Astrocyte (in vitro differentiated cells and primary cell): ENCODE results near the gene EFL1. TPM values are rescaled to one million over a fixed set of nuclear protein-coding genes. Genes with fewer than 3 reads are reported as not detected.

ENCODE experiments used
- DNase-seq: peaks from one replicate; pipeline ENCODE4 v3.0.0-alpha.2; 2010; ENCODE audit warnings: low read depth
- FAIRE-seq: peaks from 2 replicates; lab custom pipeline; 2011; peaks lifted over from hg19 to GRCh38; lab: Jason Lieb, UNC
- H2AFZ ChIP-seq: 2 replicates; pipeline ENCODE4 v1.6.0; 2012; ENCODE audit warnings: low read depth, low read length, inconsistent platforms
- H3K27ac ChIP-seq: 2 replicates; pipeline ENCODE4 v1.5.1; 2011; ENCODE audit warnings: low read depth, low read length, inconsistent platforms
- H3K27me3 ChIP-seq: 2 replicates; pipeline ENCODE4 v1.6.0; 2011; ENCODE audit warnings: low read length, inconsistent platforms; ENCODE audit not compliant: insufficient read depth
- H3K36me3 ChIP-seq: 2 replicates; pipeline ENCODE4 v1.5.1; 2011; ENCODE audit warnings: low read length, inconsistent platforms; ENCODE audit not compliant: insufficient read depth
- H3K4me1 ChIP-seq: 2 replicates; pipeline ENCODE4 v1.5.1; 2011; ENCODE audit warnings: low read length, inconsistent platforms; ENCODE audit not compliant: insufficient read depth
- H3K4me2 ChIP-seq: 2 replicates; pipeline ENCODE4 v1.6.0; 2012; ENCODE audit warnings: low read length, inconsistent platforms
- H3K4me3 ChIP-seq: 2 replicates; pipeline ENCODE4 v1.5.1; 2011; ENCODE audit warnings: low read depth, mild to moderate bottlenecking, low read length, inconsistent platforms; ENCODE audit not compliant: insufficient read depth
- H3K79me2 ChIP-seq: 2 replicates; pipeline ENCODE4 v1.6.0; 2012; ENCODE audit warnings: mild to moderate bottlenecking, low read length, inconsistent platforms; ENCODE audit not compliant: insufficient read depth
- H3K9ac ChIP-seq: 2 replicates; pipeline ENCODE4 v1.6.0; 2012; ENCODE audit warnings: mild to moderate bottlenecking, low read length, inconsistent platforms
- H3K9me3 ChIP-seq: 2 replicates; pipeline ENCODE4 v1.5.1; 2012; ENCODE audit warnings: low read depth, mild to moderate bottlenecking, low read length, inconsistent platforms; ENCODE audit not compliant: insufficient read depth
- H4K20me1 ChIP-seq: 2 replicates; pipeline ENCODE4 v1.6.0; 2012; ENCODE audit warnings: low read length, inconsistent platforms; ENCODE audit not compliant: insufficient read depth
- H3K27ac Mint-ChIP-seq: one replicate; pipeline ENCODE4 v1.8.0; 2021; ENCODE audit warnings: mild to moderate bottlenecking, mixed read lengths; ENCODE audit not compliant: unreplicated experiment
- H3K27me3 Mint-ChIP-seq: one replicate; pipeline ENCODE4 v1.8.0; 2021; ENCODE audit warnings: low read depth, mixed read lengths; ENCODE audit not compliant: unreplicated experiment
- H3K36me3 Mint-ChIP-seq: one replicate; pipeline ENCODE4 v1.8.0; 2021; ENCODE audit warnings: low read depth, mixed read lengths; ENCODE audit not compliant: unreplicated experiment
- H3K4me1 Mint-ChIP-seq: one replicate; pipeline ENCODE4 v1.8.0; 2021; ENCODE audit warnings: low read depth, mixed read lengths; ENCODE audit not compliant: unreplicated experiment
- H3K4me3 Mint-ChIP-seq: one replicate; pipeline ENCODE4 v1.8.0; 2021; ENCODE audit warnings: mild to moderate bottlenecking, moderate library complexity, mixed read lengths; ENCODE audit not compliant: unreplicated experiment
- H3K9me3 Mint-ChIP-seq: one replicate; pipeline ENCODE4 v1.8.0; 2021; ENCODE audit warnings: mild to moderate bottlenecking, mixed read lengths; ENCODE audit not compliant: unreplicated experiment
- CTCF ChIP-seq: IDR thresholded peaks from 2 replicates; pipeline ENCODE4 v1.5.1; 2011; ENCODE audit warnings: low read depth, mild to moderate bottlenecking, inconsistent platforms, low read length, moderate library complexity; ENCODE audit not compliant: insufficient read depth
- EZH2 ChIP-seq: IDR thresholded peaks from 2 replicates; pipeline ENCODE4 v1.6.1; 2012; ENCODE audit warnings: mild to moderate bottlenecking, low read length, inconsistent platforms; ENCODE audit not compliant: insufficient read depth
- total RNA-seq: library from RNA; stranded (reverse); gene quantifications from 2 replicates; pipeline ENCODE4 v1.2.1, GENCODE V29; 2021

The EFL1 gene
- total RNA-seq, 1 donor from 2014 or later = 13.7 TPM

- DNase-seq (peak; percentile 97), FAIRE-seq (peak; percentile 60)
- H3K36me3 ChIP-seq = no peaks in the 10 kb centered on the region
- Mint-ChIP-seq H3K27ac (peak overlapping the region; percentile 100), H3K4me3 (peak overlapping the region; percentile 16), H3K9me3 (peaks cover 2% of the 10 kb centered on the region), H3K36me3 (peaks cover 3% of the 10 kb centered on the region), H3K27me3 (peaks cover 22% of the 10 kb centered on the region), H3K4me1 (peaks cover 25% of the 10 kb centered on the region)
- peak overlapping the region; percentile 64 for H3K4me2 ChIP-seq
- no peaks in the 10 kb centered on the region for H3K9me3 ChIP-seq
- no peaks in the 10 kb centered on the region for H3K79me2 ChIP-seq
- peaks cover 4% of the 10 kb centered on the region for H3K27me3 ChIP-seq
- TF ChIP-seq CTCF = peak; percentile 44
- no peak for TF ChIP-seq EZH2
- no peaks in the 10 kb centered on the region for H4K20me1 ChIP-seq
- peak overlapping the region; percentile 75 for H3K9ac ChIP-seq
- H2AFZ ChIP-seq = peak overlapping the region; percentile 65
- H3K4me3 ChIP-seq = no peak overlapping the region
- peak overlapping the region; percentile 81 for H3K27ac ChIP-seq
- peaks cover 13% of the 10 kb centered on the region for H3K4me1 ChIP-seq
Measured at GRCh38 chr15:82081914-82082762, 180.4 kb downstream of the EFL1 start.

- TF ChIP-seq CTCF = no peak
- TF ChIP-seq EZH2 = no peak
- H3K27ac Mint-ChIP-seq = peak overlapping the region; percentile 36
- H3K9me3 Mint-ChIP-seq = peaks cover 2% of the 10 kb centered on the region
- no peak overlapping the region for H3K27ac ChIP-seq
- no peaks in the 10 kb centered on the region for H3K9me3 ChIP-seq
- H3K4me1 Mint-ChIP-seq = peaks cover 25% of the 10 kb centered on the region
- FAIRE-seq (no peak), DNase-seq (no peak)
- peaks cover 13% of the 10 kb centered on the region for H3K4me1 ChIP-seq
- peaks cover 15% of the 10 kb centered on the region for H3K27me3 Mint-ChIP-seq
- H4K20me1 ChIP-seq = no peaks in the 10 kb centered on the region
- no peak overlapping the region for H3K9ac ChIP-seq
- H3K36me3 ChIP-seq = no peaks in the 10 kb centered on the region
- peaks cover 1% of the 10 kb centered on the region for H3K36me3 Mint-ChIP-seq
- peaks cover 4% of the 10 kb centered on the region for H3K27me3 ChIP-seq
- no peaks in the 10 kb centered on the region for H3K79me2 ChIP-seq
- H3K4me3 ChIP-seq = no peak overlapping the region
- no peak overlapping the region for H3K4me2 ChIP-seq
- H2AFZ ChIP-seq = no peak overlapping the region
- no peak overlapping the region for H3K4me3 Mint-ChIP-seq
Measured at GRCh38 chr15:82080774-82081173, 181.8 kb downstream of the EFL1 start.

Other genes starting within 250 kb of the EFL1 start
- 18.7 and 19.1 TPM in 2 replicates for gene MEX3B, start 216.7 kb downstream of the EFL1 start, total RNA-seq
- gene SAXO2, start 84 bp upstream of the EFL1 start, total RNA-seq = 1.1 and 1.2 TPM in 2 replicates
- 0.12 and 0.30 TPM in 2 replicates for gene GOLGA6L10, start 86.7 kb upstream of the EFL1 start, total RNA-seq
- gene GOLGA6L9, start 167.1 kb upstream of the EFL1 start, total RNA-seq = 5.2 and 6.0 TPM in 2 replicates